Measurements from ENCODE around the gene FOXO3.

Gene FOXO3

DNA sequence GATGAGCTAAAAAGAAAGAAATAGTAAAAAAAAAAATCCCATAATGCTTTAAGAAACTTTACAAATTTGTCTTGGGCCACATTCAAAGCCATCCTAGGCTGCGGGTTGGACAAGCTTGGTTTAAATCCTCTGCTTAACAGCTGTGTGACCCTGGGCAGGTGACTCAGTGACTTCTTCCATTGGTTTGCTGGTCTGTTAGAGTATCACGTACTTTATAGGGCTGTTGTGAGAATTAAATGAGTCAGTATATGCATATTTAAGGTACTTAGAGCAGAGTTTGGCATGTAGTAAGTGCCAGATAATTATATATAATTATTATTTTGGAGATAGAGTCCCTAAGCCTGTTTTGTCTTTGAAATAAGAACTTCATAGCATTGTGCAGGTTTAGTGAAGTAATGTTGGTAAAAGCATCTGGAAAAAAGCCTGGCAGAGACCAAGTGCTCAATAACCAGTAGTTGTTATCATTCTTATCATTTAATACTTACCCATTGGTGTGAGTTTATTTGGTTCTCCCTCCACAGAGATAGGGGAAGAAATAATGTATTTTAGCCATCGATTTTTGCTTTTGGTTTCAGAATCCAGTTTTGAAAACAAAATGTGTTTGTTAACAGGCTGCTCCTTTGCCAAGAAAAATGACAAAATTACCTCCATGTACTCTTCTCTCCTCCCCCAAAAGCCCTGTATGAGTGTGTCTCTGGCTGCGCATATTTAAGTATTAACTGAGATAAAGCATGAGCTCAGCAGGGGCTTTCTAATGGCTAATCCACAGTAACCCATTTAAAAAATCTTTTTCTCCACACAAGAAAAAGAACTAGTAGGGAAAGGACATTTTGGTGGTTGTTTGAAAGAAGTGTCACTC is 67.2 kb downstream of the FOXO3 start:
- no peak for DNase-seq (ENCODE audit: low read depth in 2 of 2)

DNA sequence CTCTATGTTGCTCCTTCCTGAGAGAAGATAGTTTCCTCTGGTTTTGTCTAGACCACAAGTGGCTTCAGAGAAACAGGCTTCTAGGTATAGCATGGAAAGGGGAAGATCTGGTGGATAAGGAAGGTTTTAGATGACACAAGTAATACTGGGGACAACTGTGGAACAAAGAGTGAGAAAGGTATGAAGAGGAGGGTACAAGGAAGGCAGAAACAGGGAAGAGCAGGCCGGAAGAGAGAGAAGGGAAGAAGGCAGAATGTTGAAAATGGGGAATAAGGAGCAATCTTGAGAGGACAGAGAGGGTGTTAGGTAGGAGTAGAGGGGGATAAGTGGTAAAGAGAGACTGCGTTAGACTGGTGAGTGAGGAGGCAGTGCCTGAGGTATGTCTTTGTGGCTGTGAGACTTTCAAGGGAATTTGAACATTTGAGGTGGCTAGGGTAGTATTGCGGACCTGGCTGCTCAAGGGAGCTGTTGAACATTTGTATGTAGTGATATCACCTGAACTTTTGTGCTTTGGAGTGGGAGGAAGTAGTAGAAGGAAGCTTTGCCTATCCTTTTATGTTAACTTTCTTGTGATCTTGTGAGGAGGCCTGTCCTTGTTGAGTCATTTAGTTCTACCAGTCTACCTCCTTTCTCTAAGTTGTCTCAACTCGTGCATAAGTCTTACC is 69.5 kb downstream of the FOXO3 start:
- no peak for DNase-seq (ENCODE audit: low read depth in 2 of 2)

DNA sequence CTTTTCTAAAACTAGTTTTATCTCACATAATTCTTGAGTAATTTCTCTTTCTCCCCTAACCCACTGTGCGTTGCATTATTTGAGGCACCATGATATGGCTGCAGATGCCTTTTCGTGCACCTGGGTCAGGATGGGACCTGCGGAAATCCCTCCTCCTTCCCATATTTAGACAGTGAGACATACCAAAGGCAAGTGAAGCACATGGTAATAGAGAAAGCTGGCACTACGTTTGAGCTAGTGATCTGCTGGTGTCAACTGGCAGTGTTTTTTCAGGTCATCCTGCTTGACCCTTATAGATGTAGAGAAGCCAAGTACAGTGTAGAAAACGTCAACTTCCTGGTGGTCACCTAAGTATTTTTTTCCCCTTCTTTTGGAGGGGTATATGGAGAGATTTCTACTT is 71.7 kb downstream of the FOXO3 start:
- DNase-seq (ENCODE audit: low read depth in 2 of 2): no peak

DNA sequence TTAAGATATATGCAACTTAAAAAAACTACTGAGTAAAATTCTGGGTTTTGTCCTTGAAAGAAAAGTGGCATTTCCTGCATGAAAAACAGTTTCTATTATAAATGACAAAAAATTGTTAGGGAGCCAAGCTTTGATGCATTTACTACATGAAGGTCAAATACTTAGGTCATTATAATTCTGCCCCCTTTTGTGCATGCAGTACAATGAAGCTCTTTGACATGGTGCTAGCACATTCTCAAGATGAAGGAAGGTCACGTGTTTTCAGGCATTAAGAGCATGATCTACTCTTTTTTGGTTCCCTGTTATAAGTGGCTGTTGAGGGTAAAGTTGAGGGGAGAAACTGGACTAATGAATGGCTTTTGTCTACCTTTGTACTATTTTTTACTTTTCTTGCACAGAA is 72.7 kb downstream of the FOXO3 start:
- no peak for DNase-seq (ENCODE audit: low read depth in 2 of 2)

DNA sequence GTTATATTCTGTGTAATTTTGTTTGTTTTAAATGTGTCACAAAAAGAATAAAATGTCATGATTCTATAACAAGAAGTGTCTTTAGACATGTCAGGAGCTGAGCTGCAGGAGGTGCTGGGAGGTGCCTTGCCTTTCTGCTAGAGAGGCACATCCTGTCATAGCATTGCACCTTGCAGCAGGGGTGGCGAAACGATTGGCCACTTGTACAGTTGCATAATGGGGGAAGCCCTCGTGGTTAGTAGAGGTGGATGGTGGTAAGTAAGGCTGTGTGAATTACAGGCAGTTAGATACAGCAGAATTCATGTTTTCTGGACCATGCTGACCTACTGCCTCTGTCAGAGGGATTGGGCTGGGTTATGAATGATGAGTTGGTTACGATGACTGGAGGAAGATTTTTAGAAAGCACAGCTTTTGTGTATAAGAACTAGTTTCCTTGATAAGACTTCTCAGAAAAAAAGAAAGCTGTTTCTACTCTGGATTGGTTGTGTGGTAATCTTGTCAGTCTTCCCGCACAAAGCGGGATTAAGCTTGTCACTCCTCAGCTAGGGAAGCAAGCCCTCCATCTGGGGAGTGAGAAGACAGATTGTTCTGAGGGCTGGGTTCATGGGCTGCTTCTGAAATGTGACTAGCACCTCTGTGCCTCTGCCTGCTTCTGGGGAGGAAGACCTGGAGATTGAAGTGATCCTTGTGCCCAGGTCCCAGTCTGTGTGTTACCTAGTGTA is 74.9 kb downstream of the FOXO3 start:
- DNase-seq (ENCODE audit: low read depth in 2 of 2): peak in 1 of 2 donors; percentile 11

DNA sequence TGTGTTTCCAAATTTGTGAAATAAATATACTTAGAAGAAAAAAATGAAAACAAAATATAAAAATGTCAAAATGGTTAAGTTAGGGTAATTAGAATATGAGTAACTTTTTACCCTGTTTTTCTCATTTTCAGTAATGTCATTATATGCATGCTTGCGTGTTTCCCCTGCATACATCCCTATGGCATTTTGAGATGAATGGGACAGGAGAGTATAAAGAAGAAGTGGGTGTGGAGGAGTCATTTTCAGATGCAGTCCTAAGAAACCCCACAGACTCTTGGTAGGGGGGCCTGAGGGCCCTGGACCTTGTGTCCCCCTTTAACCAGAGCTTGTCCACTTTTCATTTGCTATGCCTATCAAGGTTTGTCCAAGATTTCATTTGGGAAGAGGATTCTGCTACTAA is 77.2 kb downstream of the FOXO3 start:
- DNase-seq (ENCODE audit: low read depth in 2 of 2): no peak

DNA sequence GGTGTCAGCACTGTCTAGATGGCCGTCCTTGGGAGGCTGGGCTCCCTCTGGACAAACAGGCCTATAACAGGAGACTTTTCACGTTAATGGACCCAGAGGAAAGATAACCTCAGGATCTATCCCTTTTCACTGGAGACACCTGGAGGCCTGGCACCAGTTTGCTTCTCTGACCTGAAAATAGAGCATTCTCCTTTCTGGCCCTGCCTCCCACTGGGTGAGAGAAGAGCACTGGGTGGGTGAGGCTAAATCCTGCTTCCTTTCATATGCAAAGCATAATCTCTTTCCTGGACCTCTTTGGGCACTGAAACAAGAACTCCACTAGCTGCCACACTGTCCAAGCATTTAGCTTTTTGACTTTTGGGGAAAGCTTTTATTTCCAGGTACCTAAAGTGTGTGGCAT is 78.3 kb downstream of the FOXO3 start:
- no peak for DNase-seq (ENCODE audit: low read depth in 2 of 2)

DNA sequence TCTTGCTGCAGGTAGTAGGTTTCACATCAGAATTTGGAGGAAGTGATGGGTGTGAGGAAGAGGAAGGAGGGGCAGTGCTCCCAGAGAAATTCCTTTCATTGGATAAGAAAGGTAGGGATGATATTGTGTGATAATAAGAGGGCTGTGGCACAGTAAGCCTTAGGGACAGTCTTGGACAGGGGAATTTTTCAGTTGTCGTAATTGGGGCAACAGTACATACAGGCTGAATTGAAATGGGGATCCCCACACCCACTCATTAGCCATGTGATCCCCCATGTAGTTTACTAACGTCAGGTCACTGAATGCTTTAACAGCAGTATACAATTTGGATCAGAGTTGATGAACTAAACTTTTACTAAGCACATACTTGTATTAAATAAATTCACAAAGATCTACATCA is 79.4 kb downstream of the FOXO3 start:
- DNase-seq (ENCODE audit: low read depth in 2 of 2): no peak

DNA sequence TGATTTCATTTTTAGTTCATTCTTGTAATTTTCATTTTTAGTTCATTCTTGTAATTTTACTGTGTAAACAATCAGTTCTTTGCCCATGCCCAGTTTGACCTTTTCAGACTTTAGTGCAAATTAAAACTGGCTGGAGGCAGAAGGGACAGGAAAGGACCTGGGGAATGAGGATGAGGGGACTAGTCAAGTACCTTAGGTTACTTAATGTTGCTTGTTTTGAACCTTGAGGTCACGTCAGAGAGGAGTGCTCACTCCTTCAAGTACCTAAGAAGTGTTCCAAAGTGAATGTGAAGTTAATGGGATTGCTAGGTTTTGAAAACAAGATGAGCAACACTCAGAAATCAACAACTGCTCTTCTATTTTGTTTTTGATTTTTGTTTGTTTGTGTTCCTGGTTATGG is 82.5 kb downstream of the FOXO3 start:
- DNase-seq (ENCODE audit: low read depth in 2 of 2): no peak

DNA sequence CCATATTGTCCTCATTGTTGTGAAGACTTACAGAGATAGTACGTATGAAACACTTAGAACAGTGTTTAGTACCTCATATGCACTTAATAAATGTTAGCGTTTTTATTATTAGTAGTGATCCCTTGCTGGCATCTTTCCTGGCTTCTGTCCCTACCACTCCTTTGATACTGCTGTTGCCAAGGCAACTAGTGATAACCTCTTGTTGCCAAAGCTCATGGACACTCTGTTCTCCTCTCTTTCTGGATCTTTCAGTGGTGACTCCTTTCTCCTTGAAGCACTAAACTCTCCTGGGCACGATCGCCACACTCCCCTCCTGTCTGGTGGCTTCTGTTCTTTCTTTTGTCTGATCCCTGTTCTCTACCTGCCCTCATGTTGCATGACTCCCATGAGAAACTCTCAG is 83.5 kb downstream of the FOXO3 start:
- no peak for DNase-seq (ENCODE audit: low read depth in 2 of 2)

DNA sequence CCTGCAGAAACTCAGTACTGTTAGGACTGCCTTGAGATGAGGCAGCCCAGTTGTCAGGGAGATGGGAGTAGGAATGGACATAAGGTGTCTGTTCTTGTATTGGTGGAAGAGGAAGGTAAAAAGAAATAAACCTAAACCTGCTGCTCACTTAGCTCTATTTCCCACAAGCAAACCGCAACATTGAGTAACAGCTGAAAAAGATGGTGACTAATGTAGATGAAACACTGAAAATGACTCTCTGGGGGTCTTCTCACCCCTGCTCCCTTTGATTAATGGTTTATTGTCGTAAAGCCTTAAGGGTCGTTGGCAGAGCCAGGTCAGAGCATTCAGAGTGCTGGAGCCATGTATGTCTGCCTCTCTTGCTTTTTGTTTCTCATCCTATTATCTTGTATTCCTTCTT is 87.5 kb downstream of the FOXO3 start:
- no peak for DNase-seq (ENCODE audit: low read depth in 2 of 2)

DNA sequence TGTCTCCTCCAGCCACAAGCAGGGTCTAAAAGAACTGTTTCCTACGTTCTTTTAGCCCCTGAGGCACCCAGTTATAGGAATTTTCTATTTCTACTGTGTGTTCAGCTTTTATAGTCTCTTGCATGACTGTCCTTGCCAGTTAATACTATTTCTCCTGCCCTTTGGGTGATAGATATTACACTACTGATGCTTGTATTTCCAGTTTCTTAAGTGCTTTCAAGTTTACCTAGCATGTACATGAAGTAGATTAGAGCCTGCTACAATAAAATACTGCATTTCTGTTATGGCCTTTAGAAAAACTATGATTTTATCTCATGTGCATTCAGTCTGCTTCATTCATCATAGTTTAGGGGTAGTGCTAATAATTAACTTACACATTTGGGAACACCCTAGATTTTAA is 89.6 kb downstream of the FOXO3 start:
- DNase-seq (ENCODE audit: low read depth in 2 of 2): no peak

DNA sequence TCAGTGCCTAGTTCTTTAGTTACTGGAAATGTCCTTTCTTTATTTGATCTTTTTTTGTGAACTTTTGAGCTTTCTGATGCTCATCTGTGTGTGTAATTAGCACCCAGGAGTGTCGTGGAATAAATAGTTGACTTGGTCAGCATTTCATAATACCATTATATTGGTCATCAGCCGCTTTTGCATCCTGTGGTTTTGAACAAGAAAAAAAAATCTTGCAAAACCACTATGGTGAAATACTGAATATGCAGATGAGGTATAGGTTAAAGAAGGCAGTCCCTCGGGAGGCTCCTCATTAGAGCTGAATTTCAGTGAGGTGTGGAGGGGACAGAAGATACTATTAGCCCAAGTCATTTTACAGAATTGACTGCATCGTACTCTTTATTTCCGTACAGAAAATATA is 90.1 kb downstream of the FOXO3 start:
- no peak for DNase-seq (ENCODE audit: low read depth in 2 of 2)

DNA sequence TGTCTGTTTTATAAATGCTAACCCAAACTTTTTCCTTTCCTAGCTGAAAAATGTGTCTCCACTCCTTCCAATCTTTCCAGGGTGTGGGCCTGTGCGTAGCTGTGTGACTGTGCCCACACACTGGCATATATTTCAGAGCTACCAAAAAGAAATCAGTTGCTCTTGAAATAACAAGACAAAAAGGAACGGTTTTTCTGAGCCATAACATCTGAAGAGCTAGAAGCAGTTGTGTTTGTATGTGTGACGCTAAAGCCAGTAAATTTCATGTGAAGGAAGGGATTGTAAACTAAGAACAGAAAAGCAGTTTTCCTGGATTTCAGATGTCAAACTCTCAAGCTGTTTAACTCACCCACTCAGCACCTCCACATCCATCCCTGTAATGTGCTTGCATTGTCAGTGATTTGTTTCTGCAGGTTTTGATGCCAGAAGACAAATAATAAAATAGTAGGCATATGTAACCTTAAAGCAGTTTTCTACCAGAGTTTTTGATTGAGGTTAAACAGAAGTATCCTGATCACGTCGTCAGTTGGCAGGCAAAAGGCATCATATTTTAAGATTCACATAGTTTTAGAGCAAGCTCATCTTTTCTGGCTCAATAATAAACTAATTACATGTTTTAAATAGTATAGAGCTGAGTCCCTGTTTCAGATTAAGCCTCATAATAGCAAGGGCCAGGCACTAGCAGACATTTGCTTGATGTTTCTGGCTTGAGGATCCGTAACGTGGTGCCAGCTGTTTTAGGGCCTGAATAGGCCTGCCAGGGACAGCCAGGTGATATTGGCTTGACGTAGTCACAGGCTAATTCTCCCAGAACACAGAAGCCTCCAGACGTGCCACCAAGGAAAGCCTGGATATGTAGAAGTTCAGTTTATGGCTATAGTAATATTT is 90.9 kb downstream of the FOXO3 start:
- no peak for DNase-seq (ENCODE audit: low read depth in 2 of 2)

DNA sequence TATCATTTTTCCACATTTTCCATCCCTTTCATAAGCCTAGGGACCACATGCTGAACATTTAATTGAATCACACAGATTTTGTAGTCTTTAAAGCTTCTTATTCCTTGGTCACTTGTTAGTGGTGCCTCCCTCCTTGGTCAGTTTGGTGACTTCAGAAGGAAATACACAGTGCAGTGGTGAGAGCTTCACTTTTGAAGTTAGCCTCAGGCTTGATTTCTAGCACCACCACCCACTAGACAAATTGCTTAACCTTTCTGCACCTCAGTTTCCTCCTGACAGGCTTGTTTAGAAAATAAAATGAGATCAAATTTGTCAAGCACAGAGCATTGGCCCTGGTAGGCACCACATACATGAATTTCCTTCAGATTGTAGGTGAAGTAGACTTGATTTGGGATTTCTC is 91.7 kb downstream of the FOXO3 start:
- no peak for DNase-seq (ENCODE audit: low read depth in 2 of 2)

DNA sequence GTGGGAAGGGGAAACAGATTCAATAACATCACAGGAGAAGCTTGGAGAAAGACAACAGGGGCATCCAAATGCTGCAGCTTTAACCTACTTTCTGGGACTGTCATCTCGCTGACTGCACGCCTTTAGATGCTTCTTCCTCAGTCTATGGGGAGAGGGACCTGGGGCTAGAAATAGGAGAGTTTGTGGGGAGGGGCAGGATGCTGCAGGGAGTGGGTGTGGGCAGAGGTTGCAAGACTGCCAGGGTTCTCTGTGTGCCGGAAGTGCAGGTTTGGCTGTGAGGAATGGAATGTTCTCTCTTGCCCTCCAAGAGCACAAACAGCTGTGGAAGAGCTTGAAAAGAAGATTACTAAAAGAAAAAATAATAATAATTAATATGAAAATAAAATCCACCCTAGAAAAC is 93.2 kb downstream of the FOXO3 start:
- no peak for DNase-seq (ENCODE audit: low read depth in 2 of 2)

DNA sequence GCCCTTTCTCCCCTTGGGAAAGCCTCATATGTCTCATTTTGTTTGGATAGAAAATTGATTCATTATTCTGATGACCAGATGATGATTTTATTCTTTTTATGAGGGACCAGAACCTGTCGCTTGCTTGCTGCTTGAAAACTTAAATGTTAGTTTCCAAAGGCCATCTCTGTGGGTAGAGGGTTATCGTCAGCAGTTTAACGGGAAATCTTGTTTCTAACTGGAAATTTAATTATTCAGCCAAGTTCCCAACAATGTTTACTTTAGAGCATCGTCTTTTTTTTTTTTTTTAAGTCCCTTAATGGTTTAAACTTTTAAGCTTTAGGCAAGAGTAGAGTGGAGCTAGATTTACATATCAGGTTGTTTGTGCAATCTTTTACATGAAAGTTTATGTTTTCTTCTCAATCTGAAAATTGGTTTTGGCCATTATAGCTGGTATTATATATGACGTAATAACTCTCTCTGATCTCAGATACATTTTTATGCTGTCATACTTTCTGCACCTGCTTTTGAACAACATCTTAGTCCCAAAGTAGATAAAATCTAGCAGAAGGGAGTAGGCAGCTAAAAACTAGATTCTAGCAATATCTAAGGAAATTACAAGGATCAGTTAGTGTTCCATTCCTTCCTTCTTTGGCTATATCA is 93.9 kb downstream of the FOXO3 start:
- DNase-seq (ENCODE audit: low read depth in 2 of 2): no peak

DNA sequence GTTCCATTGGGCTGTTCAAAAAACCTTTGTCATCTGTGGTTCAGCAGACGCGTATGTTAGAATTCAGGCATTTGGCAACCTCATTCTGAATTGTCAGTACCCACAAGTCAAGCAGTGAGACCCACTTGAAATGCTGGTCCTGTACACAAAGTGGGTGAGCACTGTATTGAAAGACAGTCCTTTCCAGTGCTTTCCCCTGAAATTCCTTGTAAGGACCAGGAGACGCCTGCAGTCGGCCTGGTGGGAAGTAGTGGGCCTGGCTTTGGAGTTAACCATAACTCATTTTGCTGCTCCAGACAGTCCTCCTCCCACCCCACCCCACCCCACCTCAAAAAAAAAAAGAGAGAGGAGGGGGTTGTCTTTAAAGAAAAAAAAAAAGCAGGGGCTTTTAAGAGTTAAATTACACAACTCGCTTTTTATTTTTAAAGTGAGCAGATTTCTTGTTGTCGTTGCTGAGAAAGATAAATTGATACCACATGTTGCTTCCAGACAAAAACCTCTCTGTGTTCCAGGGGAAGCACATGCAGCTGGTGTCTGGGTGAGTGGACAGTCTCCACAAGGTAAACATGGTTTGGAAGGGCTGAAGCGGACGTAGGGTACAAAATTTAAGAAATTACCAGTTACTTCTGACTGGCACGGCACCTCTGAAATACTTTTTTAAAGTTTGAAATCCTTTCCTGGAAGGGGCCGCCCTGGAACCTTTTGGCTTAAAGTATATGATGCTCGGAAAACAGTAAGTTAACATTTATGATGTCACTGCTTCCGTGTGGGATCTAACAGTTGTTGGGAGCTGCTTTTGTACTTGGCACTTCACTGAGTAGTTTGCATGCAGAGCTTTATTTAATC is 95.3 kb downstream of the FOXO3 start:
- no peak for DNase-seq (ENCODE audit: low read depth in 2 of 2)

DNA sequence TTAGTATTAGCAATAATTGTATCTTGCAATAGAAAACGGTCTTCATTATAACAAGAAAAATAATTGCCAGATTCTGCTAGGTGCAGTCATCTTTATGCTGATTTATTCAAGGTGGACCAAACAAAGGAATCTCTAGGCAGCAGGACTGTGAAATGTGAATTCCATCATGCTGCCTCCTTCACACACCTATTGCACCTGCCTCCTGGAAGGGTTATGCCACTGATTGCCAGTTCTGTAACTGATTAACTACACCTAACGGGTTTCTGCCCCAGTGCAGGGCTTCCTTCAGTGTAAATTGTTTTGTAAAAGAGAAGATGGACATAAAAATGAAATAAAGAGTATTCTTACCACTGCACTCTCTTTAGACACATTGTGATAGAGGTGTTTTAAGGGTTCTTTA is 96.1 kb downstream of the FOXO3 start:
- no peak for DNase-seq (ENCODE audit: low read depth in 2 of 2)

DNA sequence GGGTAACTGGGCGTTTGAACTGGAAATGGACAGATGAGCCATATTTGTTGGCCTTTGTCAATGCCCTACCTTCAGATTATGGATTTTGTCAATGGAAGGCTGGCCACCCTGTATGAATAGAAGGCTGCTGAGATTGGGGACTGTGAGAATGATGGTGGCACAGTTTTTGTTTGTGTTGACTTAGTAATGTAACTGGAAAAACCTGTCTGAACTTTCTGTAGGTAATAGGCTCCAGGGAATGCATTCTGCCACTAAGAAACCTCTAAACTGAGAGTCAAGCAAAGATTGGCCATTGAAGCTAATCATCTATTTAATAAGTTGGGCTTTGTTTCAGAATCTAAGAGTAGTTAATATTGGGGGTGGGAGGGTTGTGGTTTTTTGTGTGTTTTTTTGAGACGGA is 97.5 kb downstream of the FOXO3 start:
- DNase-seq (ENCODE audit: low read depth in 2 of 2): no peak
